ENCODE results near the gene PCDHGA12.
"Not testable (repeated sequence)": the region's sequence is repeated elsewhere in the genome, so short reads cannot be mapped to it uniquely, and the experiment has no call there.

DNA sequence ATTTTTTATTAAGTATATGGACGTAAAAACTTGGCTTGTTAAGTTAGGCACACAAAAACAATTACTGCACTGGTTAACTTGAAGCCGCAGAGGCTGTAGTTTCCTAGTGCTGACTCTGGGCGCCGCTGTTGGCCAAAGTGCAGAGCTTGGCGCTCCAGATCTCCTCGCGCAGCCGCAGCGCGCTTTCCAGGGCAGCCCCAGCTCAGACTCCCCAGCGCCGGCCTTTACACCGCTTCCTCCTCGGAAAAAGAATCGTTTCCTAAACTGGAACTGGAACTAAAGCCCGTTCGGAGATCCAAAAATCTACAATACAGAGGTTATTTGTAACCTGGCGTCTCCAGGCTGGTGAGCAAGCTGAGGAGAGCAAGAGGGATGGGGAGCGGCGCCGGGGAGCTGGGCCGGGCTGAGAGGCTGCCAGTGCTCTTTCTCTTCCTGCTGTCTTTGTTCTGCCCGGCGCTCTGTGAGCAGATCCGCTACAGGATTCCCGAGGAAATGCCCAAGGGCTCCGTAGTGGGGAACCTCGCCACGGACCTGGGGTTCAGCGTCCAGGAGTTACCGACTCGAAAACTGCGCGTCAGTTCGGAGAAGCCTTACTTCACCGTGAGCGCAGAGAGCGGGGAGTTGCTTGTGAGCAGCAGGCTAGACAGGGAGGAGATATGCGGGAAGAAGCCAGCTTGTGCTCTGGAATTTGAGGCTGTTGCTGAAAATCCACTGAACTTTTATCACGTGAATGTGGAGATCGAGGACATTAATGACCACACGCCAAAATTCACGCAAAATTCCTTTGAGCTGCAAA is 32.4 kb upstream of the PCDHGA12 start, which contains the start of gene PCDHGB5:
- not testable (repeated sequence) for TF ChIP-seq POLR2A (IDR thresholded peaks at IDR 0.05; ENCODE audit: low read length); GATA1 (IDR thresholded peaks at IDR 0.05; ENCODE audit: low read depth, low read length)

Data from erythroblast (primary cell).